ENCODE results near the gene HMG20A.

HMG20A gene

GRCh38 chr15:77420610-77421369, at the start of gene HMG20A:
Gene HMG20A (plus strand): TSS chr15:77420888. CDS start chr15:77458408, 37,520 bp downstream.
- in situ Hi-C loops (cut with MboI; ENCODE audit: low sequenced_read_pairs): no loop called here

DNA sequence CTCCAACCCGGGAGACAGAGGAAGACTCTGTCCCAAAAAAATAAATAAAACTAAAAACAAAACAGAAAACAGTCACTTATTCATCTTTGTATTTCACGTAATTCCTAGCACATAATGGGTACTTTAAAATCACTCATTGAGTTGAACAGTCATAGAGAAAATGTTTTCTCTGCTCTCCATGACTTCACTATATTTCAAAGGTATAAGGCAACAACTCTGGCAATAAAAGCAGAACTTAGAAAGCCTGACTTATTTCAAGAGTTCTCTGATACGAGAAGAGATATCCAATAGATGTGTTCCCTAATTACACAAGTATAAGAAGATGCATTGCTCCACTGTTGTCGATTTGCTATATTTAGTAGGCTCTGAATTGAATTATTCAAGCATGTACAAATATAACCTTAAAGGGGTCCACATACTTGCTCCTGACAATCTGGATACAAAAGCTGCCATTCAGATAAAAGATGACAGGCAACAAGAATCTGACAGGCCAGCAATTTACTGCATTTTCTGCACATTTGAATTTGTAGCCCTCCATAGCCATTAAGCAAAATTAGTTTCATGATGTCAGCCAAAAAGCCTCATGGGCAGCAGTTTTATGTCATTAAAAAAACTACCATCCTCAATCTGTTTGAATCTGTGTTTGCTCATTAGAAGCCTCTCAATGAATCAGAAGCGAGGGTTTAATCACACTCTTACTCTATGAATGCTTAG, 48.7 kb upstream of the HMG20A start:
- in situ Hi-C loops (cut with MboI; ENCODE audit: low sequenced_read_pairs): no loop called here

DNA sequence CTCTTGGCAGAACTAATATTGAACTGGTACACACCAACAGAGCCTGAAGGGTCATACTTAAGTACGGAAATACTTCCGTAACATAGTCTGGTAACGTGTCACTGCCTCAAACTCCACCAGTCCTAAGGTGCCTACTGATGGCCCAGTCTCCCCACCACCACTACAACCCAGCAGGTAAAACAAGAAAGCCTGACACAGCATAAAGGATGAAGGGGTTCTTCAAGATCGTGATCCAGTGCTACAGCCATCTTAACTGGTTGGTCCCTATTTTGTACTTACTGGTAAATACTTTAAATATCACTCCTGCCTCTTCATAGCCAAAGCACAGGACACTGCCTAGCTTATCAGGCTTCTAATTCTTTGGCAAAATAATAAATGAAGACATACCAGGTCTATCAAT, 47.2 kb upstream of the HMG20A start:
- in situ Hi-C loops (cut with MboI; ENCODE audit: low sequenced_read_pairs): no loop called here

DNA sequence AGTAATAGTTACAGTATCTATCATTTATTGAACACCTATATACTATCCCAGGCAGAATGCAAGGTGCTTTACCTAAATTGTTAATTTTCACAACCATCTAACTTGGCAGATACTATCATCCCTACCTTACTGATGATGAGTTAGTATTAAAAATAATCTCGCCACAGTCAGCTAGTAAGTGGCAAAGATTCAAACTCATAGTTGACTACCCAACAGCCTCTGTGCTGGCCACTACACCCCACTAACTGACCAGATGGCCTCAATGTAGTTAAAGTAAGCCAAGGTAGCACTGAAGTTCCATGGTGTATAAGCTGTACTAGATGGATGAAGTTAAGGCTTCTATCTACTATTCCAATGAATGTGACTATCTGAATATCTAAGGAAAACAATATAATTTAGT, 45.6 kb upstream of the HMG20A start:
- in situ Hi-C loops (cut with MboI; ENCODE audit: low sequenced_read_pairs): no loop called here

DNA sequence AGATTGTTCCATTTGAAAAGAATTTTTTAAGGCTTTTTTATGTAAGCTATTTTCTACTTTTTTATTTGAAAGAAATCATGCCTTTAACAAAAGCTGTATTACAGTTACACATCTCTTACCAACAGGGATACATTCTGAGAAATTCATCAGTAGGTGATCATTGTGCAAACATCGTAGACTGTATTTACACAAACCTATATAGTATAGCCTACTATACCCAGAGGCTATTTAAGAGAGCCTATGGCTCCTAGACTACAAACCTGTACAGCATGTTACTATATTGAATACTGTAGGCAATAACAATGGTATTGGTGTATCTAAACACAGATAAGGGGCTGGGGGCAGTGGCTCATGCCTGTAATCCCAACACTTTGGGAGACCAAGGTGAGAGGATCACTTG, 43.9 kb upstream of the HMG20A start:
- in situ Hi-C loops (cut with MboI; ENCODE audit: low sequenced_read_pairs): no loop called here

DNA sequence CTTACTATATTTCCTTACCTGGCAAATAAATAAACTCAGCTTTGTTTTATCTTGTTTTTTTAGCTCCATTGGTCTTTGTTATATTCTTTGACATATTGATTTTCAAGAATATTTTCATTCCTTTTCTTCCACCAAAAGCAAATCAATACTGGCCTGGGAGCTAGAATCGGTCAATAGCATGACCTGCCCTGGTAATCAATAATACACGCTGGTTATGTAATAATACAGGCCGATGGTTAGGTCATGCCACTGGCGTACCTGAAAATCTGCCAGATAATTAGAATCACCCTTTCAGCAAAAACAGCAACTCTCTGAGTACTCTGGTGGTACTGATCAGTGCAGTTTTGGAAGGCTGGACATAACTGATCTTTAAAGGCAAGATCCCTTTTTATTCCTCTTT, 40.7 kb upstream of the HMG20A start:
- in situ Hi-C loops (cut with MboI; ENCODE audit: low sequenced_read_pairs): no loop called here

DNA sequence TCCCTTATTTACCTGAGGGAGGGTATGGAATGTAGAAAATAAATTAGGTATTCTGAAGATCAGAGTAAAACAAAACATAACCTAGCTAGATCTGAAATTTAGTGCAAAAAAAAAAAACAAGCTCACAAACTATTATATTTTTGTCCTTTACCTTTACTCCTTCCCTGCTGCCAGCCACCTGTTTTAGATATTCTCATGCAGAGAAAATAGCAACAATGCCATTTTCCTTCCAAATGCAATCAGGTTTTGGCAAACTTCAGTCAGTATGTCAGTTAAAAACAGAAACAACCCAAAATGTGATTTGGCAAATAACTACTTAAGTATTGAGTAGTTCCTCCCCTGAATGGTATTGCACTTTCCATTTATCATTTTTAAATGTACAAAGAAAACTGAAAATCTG, 36.6 kb upstream of the HMG20A start:
- in situ Hi-C loops (cut with MboI; ENCODE audit: low sequenced_read_pairs): no loop called here

DNA sequence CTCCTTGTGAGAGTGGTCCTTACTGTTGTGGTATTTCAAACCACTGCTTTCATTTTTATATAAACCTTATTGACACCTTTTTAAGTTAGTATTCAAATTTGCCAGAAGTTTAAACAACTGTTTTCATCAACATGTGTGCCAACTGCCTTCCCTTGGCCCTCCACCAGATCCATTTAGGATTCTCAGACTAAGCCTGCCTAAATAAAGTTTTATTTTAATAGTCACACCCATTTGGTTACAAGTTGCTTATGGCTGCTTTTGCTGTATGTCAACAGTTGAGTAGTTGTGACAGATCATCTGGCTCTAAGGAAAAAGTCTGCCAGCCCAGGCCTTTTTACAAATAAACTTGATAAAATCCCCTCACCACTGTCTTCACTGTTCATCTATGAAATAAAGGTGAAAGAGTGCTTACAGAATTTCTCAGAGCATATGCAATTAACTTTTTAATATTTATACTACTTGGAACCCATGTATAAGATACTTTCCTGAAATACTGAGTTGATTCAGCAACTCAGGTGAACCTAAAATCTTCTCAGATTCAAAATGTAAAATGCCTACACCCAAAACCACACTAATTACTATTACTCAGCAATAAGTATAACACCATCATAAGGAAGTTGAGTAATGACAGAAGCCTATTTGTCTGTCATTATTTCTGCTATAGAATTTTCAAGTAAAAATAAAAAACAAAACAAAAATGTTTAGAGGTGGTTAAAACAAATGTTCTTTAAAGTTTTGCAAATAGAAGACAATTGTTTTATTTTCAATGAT, 35.9 kb upstream of the HMG20A start:
- in situ Hi-C loops (cut with MboI; ENCODE audit: low sequenced_read_pairs): no loop called here

DNA sequence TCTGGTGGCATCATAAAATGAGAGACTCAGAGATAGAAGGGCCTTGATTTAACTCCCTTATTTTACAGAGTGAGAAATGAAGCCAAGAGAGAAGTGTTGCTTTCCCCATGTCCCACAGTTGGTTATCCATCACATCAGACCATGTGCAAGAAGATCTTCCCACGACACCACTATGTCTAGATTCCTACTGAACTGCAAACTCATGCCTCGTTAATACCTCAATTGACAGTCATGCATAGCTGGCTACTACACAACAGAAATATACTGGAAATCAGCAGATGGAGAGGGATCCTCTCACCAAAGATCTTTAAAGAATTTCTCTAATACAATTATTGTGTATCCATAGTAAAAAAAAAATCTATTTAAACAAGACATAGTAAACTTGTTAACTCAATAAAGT, 34.1 kb upstream of the HMG20A start:
- in situ Hi-C loops (cut with MboI; ENCODE audit: low sequenced_read_pairs): no loop called here

GRCh38 chr15:77387365-77388105, 33.2 kb upstream of the HMG20A start:
- in situ Hi-C loops (cut with MboI; ENCODE audit: low sequenced_read_pairs): no loop called here

- in situ Hi-C loops (cut with MboI; ENCODE audit: low sequenced_read_pairs): no loop called here
Observed at GRCh38 chr15:77391372-77391951, 29.2 kb upstream of the HMG20A start.

DNA sequence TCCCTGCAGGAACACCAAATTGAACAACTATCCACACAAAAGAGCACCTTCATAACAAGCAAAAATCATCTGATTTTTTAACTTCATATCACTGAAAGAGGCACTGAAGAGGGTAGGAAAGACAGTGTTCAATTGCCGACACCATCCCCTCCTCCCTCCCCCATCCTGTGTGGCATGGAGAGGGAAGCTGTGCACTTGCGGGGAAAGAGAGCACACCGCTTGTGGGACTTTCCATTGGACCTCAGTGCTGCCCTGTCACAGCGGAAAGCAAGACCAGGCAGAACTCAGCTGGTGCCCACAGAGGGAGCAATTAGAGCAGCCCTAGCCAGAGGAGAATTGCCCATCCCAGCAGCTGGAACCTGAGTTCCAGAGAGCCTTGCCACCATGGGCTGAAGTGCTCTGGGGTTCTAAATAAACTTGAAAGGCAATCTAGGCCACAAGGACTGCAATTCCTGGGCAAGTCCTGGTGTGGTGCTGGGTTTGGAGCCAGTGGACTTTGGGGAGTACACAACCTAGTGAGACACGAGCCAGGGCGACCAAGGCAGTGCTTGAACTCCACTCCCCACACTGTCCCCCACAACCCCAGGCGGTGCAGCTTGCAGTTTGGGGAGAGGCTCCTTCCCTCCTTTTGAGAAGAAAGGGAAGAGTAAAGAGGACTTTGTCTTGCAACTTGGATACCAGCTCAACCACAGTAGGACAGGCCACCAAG, 27.8 kb upstream of the HMG20A start:
- in situ Hi-C loops (cut with MboI; ENCODE audit: low sequenced_read_pairs): no loop called here

GRCh38 chr15:77393471-77393840, 27.2 kb upstream of the HMG20A start:
- in situ Hi-C loops (cut with MboI; ENCODE audit: low sequenced_read_pairs): no loop called here

DNA sequence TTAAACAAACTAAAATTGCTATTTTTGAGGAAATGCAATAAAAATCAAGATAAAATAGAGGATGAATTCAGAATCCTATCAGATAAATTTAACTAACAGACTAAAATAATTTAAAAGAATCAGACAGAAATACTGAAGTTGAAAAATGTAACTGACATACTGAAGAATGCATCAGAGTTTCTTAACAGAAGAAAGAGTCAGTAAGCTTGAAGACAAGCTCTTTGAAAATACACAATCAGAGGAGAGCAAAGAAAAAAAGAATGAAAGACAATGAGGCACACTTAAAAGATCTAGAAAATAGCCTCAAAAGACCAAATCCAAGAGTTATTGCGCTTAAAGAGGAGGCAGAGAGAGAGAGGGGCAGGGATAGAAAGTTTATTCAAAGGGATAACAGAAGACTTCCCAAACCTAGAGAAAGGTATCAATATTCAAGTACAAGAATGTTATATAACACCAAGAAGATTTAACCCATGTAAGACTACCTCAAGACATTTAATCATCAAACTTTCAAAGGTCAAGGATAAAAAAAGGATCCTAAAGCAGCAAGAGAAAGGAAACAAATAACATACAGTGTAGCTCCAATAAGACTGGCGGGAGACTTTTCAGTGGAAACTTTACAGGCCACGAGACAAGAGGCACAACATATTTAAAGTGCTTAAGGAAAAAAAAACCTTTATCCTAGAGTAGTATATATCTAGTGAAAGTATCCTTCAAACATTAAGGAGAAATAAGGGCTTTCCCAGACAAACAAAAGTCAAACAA, 25.5 kb upstream of the HMG20A start:
- in situ Hi-C loops (cut with MboI; ENCODE audit: low sequenced_read_pairs): no loop called here

- in situ Hi-C loops (cut with MboI; ENCODE audit: low sequenced_read_pairs): no loop called here
Observed at GRCh38 chr15:77396692-77397091, 24.0 kb upstream of the HMG20A start.

- in situ Hi-C loops (cut with MboI; ENCODE audit: low sequenced_read_pairs): no loop called here
Observed at GRCh38 chr15:77398927-77399326, 21.8 kb upstream of the HMG20A start.

- in situ Hi-C loops (cut with MboI; ENCODE audit: low sequenced_read_pairs): no loop called here
Observed at GRCh38 chr15:77400258-77400657, 20.4 kb upstream of the HMG20A start.

GRCh38 chr15:77402740-77403379, 17.8 kb upstream of the HMG20A start:
- in situ Hi-C loops (cut with MboI; ENCODE audit: low sequenced_read_pairs): no loop called here
